ENCODE results near the gene DHRSX.
"Not testable (repeated sequence)": the region's sequence is repeated elsewhere in the genome, so short reads cannot be mapped to it uniquely, and the experiment has no call there.

DHRSX gene

GRCh38 chrX:2462074-2462473 is 38.7 kb downstream of the DHRSX start:
- Histone ChIP-seq H3K4me1 (peaks cover 0 to 11% (median 6%) of the 10 kb centered on the region in 10 experiments; a peak in 10 of 20 replicates), H3K4me2 (0 out of 22 replicates have a peak overlapping the region, but pooled peaks of 1 of the 11 experiments have one; percentile 12), H4K20me1 (peaks cover 41 to 94% (median 76%) of the 10 kb centered on the region in 11 experiments; a peak in 20 of 22 replicates)

DNA sequence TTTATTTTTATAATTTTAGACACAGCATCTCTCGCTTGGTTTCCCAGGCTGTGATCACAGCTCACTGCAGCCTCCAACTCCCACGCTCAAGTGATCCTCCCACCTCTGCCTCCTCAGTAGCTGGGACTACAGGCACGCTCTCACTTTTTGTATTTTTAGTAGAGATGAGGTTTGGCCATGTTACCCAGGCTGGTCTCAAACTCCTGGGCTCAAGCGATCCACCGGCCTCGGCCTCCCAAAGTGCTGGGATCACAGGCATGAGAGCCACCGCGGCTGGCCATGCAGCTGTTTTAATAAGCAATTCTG is 39.1 kb downstream of the DHRSX start:
- Histone ChIP-seq H3K4me2 (peak overlapping the region in 2 of 11 experiments; percentile 12 to 19; a peak in 2 of 22 replicates), H3K4me1 (peaks cover 0 to 11% (median 6%) of the 10 kb centered on the region in 10 experiments; a peak in 10 of 20 replicates), H3K4me3 (no peak overlapping the region), H3K27ac (no peak overlapping the region), H3K36me3 (peaks cover 14 to 43% (median 29%) of the 10 kb centered on the region in 11 experiments; a peak in 21 of 22 replicates), H3K27me3 (no peaks in the 10 kb centered on the region), H3K9ac (no peak overlapping the region; a peak in 1 of 22 replicates), H4K20me1 (peaks cover 37 to 94% (median 76%) of the 10 kb centered on the region in 11 experiments; a peak in 20 of 22 replicates), H3K9me3 (replicated peaks in 1 of 11) (peaks cover 6 to 26% (median 13%) of the 10 kb centered on the region in 11 experiments; a peak in 19 of 22 replicates)
- TF ChIP-seq Cebpa-rat (IDR thresholded peaks at IDR 0.05): no peak

More at GRCh38 chrX:2462074-2462473, 38.7 kb downstream of the DHRSX start:
- peaks cover 6 to 26% (median 13%) of the 10 kb centered on the region in 11 experiments; a peak in 19 of 22 replicates for H3K9me3 ChIP-seq (replicated peaks in 1 of 11)
- H3K36me3 ChIP-seq: peaks cover 14 to 46% (median 27%) of the 10 kb centered on the region in 11 experiments; a peak in 21 of 22 replicates
- no peak for TF ChIP-seq Cebpa-rat (IDR thresholded peaks at IDR 0.05)
- H3K27me3 ChIP-seq: no peaks in the 10 kb centered on the region
- H3K4me3 ChIP-seq: no peak overlapping the region
- no peak overlapping the region for H3K27ac ChIP-seq
- H3K9ac ChIP-seq: no peak overlapping the region; a peak in 1 of 22 replicates

DNA sequence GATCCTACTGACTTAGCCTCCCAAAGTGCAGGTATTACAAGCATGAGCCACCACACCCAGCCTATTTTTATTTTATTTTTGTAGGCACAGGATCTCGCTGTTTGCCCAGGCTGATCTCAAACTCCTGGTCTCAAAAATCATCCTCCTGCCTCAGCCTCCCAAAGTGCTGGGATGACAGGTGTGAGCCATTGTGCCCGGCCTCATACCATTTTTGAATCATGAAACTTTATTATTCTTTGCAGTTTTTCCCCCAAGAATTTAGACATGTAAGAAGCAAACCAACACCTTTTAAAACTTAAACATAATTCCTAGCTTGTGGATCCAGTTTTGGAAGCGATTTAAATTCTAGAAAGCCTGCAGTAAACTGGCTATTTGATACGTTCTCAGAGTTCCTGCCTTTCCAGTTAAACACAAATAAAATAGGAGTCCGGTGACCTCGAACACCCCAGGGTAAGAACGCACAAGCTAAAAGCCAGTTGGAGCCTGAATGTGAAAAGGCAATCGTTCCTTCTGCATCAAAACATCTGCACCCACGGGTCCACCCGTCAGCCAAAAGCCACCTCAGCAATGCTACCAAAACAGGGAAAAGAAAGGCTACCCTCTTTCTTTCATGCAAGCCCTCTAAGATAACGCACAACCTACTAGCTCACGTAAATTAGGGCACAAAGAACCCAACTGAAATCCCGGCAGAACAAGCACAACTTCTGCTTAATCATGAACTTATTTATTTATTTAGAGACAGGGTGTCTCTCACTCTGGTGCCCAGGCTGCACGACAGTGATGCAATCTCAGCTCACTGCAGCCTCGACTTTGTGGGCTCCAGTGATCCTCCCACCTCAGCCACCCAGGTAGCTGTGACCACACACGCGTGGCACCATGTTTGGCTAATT is 39.7 kb downstream of the DHRSX start:
- Histone ChIP-seq H3K9me3 (replicated peaks in 1 of 11) (peaks cover 6 to 21% (median 13%) of the 10 kb centered on the region in 11 experiments; a peak in 19 of 22 replicates), H3K4me1 (peaks cover 0 to 11% (median 6%) of the 10 kb centered on the region in 10 experiments; a peak in 10 of 20 replicates), H3K4me2 (peak overlapping the region in 2 of 11 experiments; percentile 12 to 19; a peak in 2 of 22 replicates), H4K20me1 (peaks cover 32 to 94% (median 75%) of the 10 kb centered on the region in 11 experiments; a peak in 20 of 22 replicates), H3K36me3 (peaks cover 14 to 37% (median 24%) of the 10 kb centered on the region in 11 experiments; a peak in 21 of 22 replicates)
- H3K9ac ChIP-seq, H3K27ac ChIP-seq, H3K27me3 ChIP-seq, H3K4me3 ChIP-seq: not testable (repeated sequence)

- H3K4me1 ChIP-seq: peaks cover 0 to 11% (median 6%) of the 10 kb centered on the region in 10 experiments; a peak in 10 of 20 replicates
- H3K4me3 ChIP-seq, H3K9ac ChIP-seq, H3K27ac ChIP-seq, H3K27me3 ChIP-seq, H3K4me2 ChIP-seq: not testable (repeated sequence)
- peaks cover 25 to 94% (median 72%) of the 10 kb centered on the region in 11 experiments; a peak in 20 of 22 replicates for H4K20me1 ChIP-seq
- peaks cover 15 to 36% (median 25%) of the 10 kb centered on the region in 11 experiments; a peak in 21 of 22 replicates for H3K36me3 ChIP-seq
- peaks cover 6 to 20% (median 12%) of the 10 kb centered on the region in 11 experiments; a peak in 19 of 22 replicates for H3K9me3 ChIP-seq (replicated peaks in 1 of 11)
These were observed 40.7 kb downstream of the DHRSX start for GRCh38 chrX:2460048-2460447.

DNA sequence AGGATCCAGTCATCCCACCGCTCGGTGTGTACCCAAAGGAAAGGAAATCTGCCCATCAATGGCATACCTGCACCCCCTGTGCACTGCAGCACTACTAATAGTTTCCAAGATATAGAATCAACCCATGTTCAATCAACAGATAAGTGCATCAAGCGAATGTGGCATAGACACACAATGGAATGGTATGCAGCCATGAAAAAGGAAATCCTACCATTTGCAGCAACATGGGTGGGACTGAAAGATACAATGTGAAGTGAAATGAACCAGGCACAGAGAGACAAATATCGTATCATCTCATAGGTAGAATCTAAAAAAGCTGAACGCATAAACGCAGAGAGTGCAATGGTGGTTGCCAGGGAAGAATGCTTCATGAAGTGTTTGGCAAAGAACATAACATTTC is 42.5 kb downstream of the DHRSX start:
- Histone ChIP-seq H3K27ac (no peak overlapping the region), H3K4me2 (no peak overlapping the region), H3K36me3 (peaks cover 23 to 39% (median 28%) of the 10 kb centered on the region in 11 experiments; a peak in 21 of 22 replicates), H3K27me3 (no peaks in the 10 kb centered on the region), H3K9me3 (replicated peaks in 1 of 11) (peaks cover 9 to 28% (median 19%) of the 10 kb centered on the region in 11 experiments; a peak in 21 of 22 replicates), H3K4me1 (peaks cover 0 to 11% (median 6%) of the 10 kb centered on the region in 10 experiments; a peak in 10 of 20 replicates), H4K20me1 (peaks cover 16 to 83% (median 55%) of the 10 kb centered on the region in 11 experiments; a peak in 20 of 22 replicates), H3K4me3 (no peak overlapping the region), H3K9ac (no peak overlapping the region)
- no peak for TF ChIP-seq Cebpa-rat (IDR thresholded peaks at IDR 0.05)

DNA sequence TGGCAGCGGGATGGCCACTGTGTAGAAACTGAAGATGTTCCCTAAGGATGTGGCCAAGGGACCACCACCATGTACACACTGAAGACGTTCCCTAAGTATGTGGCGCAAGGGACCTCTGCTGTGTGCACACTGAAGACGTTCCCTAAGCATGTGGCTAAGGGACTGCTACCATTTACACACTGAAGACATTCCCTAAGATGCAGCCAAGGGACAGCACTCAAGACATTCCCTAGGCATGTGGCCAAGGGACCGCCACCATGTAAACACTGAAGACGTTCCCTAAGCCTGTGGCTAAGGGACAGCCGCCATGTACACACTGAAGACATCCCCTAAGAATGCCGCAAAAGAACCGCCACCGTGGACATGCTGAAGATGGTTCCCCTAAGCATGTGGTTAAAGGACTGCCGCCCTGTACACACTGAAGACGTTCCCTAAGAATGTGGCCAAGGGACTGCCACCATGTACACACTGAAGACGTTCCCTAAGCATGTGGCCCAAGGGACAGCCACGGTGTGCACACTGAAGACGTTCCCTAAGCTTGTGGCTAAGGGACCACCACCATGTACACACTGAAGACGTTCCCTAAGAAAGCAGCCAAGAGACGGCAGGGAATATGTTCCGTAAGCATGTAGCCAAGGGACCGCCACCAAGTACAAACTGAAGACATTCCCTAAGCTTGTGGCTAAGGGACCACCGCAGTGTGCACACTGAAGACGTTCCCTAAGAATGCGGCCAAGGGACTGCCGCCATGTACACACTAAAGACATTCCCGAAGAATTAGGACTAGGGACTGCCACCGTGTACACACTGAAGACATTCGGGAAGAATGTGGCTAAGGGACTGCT is 43.3 kb downstream of the DHRSX start:
- Histone ChIP-seq H3K27me3 (no peaks in the 10 kb centered on the region), H3K4me2 (no peak overlapping the region), H3K9me3 (replicated peaks in 1 of 11) (peaks cover 9 to 36% (median 27%) of the 10 kb centered on the region in 11 experiments; a peak in 21 of 22 replicates), H3K36me3 (peaks cover 31 to 47% (median 36%) of the 10 kb centered on the region in 11 experiments), H4K20me1 (peaks cover 16 to 79% (median 47%) of the 10 kb centered on the region in 11 experiments; a peak in 19 of 22 replicates), H3K27ac (no peak overlapping the region), H3K4me3 (no peak overlapping the region), H3K9ac (no peak overlapping the region), H3K4me1 (peaks cover 0 to 11% (median 5%) of the 10 kb centered on the region in 10 experiments; a peak in 10 of 20 replicates)
- TF ChIP-seq Cebpa-rat (IDR thresholded peaks at IDR 0.05): no peak

DNA sequence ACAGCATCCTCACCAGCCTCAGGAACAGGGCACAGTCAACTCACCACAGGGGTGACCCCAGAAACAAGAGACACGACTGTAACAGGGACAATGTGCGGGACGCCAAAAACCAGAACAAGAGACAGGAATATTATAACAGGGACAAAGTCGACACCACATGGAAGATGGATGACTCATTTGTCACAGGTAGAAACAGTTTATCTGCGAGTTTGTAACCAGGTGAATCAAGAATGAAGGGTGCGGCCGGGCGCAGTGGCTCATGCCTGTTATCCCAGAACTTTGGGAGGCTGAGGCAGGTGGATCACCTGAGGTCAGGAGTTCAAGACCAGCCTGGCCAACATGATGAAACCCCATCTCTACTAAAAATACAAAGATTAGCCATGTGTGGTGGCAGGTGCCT is 44.7 kb downstream of the DHRSX start:
- not testable (repeated sequence) for H3K27me3 ChIP-seq, H3K4me3 ChIP-seq, H3K9ac ChIP-seq, H3K4me2 ChIP-seq, H3K27ac ChIP-seq
- Histone ChIP-seq H4K20me1 (peaks cover 12 to 77% (median 36%) of the 10 kb centered on the region in 11 experiments; a peak in 18 of 22 replicates), H3K4me1 (peaks cover 0 to 13% (median 9%) of the 10 kb centered on the region in 10 experiments; a peak in 12 of 20 replicates), H3K9me3 (replicated peaks in 1 of 11) (peaks cover 9 to 45% (median 32%) of the 10 kb centered on the region in 11 experiments; a peak in 21 of 22 replicates), H3K36me3 (peaks cover 33 to 53% (median 43%) of the 10 kb centered on the region in 11 experiments)

DNA sequence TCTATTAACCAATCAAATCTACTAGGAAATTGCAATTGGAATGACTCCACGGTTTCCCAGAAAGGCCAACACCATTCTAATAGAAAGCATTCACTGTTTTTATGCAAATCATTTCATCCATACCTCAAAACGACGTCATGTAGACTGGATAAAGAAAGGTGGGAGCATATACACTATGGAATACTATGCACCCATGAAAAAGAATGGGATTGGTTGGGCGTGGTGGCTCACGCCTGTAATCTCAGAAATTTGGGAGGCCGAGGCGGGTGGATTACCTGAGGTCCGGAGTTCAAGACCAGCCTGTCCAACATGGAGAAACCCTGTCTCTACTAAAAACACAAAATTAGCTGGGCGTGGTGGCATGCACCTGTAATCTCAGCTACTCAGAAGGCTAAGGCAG is 46.2 kb downstream of the DHRSX start:
- peaks cover 12 to 74% (median 32%) of the 10 kb centered on the region in 11 experiments; a peak in 17 of 22 replicates for H4K20me1 ChIP-seq
- H3K27ac ChIP-seq, H3K4me3 ChIP-seq, H3K27me3 ChIP-seq, H3K9ac ChIP-seq, H3K4me2 ChIP-seq: not testable (repeated sequence)
- H3K9me3 ChIP-seq (replicated peaks in 1 of 11): peaks cover 9 to 45% (median 32%) of the 10 kb centered on the region in 11 experiments; a peak in 21 of 22 replicates
- H3K4me1 ChIP-seq: peaks cover 0 to 28% (median 22%) of the 10 kb centered on the region in 10 experiments; a peak in 18 of 20 replicates
- H3K36me3 ChIP-seq: peaks cover 33 to 53% (median 43%) of the 10 kb centered on the region in 11 experiments
